NCI-H2029 (cell line): ENCODE data around the gene KIF25.
"Not testable (repeated sequence)": the region's sequence is repeated elsewhere in the genome, so short reads cannot be mapped to it uniquely, and the experiment has no call there.

ENCODE experiments used
- DNase-seq: peaks from one replicate; lab custom pipeline; 2025; lab: John Stamatoyannopoulos, UW

KIF25 gene

DNA sequence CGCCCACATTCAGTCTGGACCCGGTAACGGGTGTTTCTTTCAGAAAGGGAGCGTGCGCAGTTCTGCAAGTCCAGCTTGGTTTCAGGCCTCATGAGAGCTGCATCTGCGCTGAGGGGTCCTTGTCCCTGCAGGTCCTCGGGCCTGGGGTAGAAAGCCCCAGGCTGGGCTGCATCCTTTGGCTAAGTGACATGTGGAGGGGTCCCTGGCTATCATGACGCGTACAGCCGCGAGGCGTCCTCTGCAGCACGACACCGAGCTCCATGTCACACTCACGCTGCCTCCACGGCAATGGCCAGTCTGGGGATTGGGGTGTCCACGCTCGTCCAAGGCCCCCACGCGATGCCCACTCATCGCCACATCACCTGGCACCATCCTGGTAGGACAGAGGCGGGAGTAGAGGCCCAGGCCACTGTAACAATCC is 1.7 kb upstream of the KIF25 start:
- DNase-seq = no peak

DNA sequence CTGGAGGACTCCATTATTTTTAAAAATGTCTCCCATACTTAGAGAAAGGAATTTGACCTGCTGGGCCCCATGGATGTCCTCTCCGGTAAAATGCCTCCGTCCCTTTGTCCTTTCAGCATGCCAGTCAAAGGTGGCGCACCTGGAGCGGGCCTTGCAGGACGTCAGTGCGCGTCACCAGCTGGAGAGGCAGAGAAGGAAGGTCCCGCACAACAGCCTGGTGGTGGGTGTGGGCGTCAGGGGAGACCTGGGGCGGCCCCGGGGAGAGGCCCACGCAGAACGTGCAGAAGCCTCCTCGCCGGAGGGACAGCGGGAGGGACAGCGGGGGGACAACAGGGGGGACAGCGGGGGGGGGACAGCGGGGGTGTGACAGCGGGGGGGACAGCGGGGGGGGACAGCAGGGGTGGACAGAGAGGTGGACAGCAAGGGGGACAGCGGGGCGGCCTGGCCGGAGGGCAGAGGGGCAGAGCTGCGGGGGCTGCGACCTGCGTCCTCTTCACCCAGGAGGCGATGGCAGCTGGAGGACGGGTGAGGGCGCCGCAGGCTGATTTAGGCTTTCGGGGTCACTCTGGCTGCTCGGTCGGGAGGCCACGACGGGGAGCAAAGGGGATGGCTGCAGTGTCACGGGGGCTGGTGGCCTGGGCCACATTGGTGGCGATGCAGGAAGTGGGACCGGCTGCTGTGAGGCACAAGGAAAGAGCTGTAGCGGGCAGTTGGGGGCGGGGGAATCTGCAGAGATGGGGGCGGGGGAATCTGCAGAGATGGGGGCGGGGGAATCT is 859 bp upstream of the KIF25 start:
- DNase-seq = no peak

DNA sequence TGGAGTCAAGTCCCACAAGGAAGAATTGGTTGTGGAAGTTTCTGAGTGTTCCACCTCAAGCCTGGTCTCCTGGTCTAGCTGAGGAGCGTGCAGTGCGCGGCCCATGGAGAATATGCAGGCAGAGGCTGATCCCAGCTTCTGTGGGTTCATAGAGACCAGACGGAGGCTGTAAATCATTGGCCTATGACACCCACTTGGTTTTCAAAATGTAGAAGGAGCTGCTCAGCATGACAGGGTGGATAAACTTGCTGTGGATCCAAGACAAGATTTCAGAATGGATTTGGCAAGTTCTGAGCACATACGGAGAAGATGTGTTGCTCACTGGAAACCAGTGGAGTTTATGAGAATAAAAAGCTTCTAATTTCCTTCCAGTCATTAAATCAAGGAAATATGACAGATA is 744 bp downstream of the KIF25 start:
- DNase-seq = no peak

DNA sequence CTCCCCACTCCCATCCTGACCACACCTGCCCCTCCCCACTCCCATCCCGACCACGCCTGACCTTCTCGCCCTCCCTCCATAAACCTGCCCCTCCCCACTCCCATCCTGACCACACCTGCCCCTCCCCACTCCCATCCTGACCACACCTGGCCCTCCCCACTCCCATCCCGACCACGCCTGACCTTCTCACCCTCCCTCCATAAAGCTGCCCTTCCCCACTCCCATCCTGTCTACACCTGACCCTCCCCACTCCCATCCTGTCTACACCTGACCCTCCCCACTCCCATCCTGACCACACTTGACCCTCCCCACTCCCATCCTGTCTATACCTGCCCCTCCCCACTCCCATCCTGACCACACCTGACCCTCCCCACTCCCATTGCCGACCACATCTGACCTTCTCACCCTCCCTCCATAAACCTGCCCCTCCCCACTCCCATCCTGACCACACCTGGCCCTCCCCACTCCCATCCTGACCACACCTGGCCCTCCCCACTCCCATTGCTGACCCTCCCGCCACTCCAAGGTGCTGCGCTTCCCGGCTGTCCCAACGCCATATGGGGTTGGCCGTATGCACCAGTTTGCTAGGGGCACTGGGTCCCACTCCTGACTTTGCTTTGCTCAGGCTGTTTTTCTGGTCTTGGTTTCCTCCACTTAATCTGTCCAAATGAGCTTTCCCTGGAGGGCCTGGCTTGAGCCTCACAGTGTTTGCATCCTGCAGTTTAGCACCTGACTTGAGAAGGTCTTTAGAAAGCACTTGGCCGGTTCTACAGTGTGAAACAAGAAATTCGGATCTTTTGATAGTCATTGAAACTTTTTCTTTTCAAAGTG is 2.9 kb downstream of the KIF25 start:
- no peak for DNase-seq

DNA sequence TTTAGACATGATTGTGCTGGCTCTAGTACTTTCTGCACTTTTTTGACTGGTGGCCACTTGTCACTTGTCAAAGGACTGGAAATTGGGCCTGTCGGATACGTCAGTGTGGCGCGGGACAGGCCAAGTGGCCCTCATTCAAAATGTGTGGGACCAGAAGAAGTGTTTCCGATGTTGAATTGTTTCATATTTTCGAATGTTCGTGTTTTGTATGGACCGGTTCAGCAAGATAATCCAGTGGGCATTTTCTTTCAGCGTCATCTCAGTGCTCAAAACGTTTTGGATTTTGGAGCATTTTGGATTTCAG is 3.5 kb downstream of the KIF25 start:
- DNase-seq = no peak

DNA sequence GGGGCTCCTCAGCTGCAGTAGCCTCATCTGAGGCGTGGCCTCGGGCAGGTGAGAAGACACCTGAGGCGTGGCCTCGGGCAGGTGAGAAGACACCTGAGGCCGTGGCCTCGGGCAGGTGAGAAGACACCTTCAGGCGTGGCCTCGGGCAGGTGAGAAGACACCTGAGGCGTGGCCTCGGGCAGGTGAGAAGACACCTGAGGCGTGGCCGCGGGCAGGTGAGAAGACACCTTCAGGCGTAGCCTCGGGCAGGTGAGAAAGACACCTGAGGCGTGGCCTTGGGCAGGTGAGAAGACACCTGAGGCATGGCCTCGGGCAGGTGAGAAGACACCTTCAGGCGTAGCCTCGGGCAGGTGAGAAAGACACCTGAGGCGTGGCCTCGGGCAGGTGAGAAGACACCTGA is 4.0 kb downstream of the KIF25 start:
- DNase-seq = not testable (repeated sequence)

DNA sequence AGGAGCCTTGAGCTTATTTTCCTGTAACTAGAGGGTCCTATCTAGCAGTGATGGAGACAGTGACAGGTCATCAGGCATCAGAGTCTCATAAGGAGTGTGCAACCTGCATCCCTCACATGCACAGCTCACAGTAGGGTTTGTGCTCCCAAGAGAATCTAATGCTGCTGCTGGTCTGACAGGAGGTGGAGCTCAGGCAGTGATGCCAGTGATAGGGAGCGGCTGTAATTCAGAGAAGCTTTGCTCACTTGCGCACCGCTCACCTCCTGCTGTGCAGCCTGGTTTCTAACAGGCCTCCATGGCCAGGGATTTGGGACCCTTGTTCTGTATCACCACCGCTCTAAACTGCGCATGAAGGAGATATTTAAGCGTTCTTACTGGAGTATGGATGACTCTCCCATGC is 5.3 kb downstream of the KIF25 start:
- DNase-seq = no peak

DNA sequence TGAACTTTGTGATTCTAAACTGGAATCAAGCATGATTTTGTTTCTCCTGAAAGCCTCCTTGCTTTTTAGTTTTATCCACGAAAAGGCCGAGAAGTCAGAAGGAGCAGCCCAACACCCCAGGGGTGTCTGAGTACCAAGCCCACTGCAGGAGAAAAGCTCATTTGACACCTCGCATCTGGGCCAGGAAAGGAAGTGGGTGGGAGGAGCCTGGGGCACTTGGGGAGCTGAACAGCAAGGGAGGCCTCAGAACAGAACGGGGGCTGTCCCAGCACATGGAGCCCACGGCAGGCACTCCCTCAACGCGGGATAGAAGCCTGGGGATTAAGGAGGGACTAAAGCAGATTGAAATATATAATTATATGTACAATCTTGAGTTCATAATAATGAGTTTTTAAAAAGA is 6.6 kb downstream of the KIF25 start:
- DNase-seq = no peak

DNA sequence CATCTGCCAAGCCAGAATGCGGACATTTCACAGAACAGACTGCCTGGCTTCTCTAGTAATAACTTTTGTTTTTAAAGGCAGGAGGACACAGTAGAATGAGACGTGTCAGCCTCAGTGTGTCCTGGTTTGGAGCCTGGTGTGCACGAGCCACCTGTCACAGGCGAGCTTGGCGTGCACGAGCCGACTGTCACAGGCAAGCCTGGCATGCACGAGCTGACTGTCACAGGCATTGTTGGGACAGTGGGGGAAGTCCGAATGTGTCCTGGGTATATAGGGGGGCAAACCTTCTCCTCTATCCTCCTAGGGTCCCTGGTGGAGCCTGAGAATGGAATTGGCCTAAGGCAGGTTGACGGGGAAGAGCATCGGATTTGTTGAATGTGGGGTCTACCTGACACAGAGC is 7.5 kb downstream of the KIF25 start:
- no peak for DNase-seq

DNA sequence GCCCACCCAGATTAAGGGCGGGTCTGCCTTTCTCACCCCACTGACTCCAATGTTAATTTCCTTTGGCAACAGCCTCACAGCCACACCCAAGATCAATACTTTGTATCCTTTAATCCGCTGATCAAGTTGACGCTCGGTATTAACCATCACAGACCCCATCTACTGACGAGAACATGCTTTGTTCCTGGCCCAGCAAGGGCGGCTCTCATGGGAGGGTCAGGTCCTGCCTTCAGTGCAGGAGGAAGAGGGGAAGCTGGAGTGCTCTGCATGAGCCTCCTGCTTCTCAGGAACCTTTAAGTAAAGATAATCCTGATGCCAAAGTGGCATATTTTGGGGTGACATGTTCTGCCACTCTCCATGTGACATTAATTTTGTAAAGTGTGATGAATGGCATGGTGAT is 8.3 kb downstream of the KIF25 start:
- no peak for DNase-seq

DNA sequence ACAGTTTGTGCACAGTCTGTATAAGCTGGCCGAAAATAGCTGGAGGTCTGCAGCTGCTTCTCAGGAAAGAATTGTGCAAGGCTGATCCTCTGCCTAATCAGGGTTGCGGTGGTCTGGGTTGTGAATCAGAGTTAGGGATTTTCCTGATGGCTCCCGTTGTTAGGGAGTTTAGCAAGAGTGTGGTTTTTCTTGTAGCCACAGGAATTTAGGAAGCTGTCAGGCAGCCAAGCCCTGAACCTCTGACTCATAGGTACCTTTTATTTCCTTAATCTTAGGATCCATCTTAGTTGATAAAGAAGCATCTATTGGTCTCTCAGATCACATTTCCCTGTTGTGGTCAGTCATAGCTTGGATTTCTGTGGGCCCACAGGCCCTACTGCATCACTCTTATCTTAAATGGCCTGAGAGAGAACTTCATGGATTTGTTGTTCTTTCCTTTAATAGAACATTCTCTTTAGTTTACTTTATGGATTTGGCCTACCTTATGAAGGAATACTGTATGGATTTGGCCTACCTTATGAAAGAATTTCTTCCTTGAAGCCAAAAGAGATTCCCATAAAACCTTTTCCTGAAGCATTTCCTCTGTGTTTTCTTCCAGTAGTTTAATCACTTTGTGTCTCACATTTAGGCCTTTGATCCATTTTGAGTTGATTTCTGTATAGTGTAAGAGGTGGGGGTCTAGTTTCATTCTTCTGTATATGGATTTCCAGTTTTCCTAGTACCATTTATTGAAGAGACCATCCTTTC is 10.3 kb downstream of the KIF25 start:
- DNase-seq = no peak

DNA sequence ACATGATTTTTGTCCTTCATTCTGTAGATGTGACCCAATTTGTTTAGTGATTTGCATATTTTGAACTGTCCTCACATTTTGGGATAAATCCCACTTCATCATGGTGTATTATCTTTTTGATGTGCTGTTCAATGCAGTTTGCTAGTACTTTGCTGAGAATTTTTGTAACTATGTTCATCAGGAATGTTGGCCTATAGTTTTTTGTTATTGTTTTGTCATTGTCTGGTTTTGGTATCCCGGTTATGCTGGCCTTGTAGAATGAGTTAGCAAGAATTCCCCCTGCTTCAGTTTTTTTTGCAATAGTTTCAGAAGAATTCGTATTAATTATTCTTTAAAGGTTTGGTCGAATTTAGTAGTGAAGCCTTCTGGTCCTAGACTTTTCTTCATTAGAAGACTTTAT is 11.9 kb downstream of the KIF25 start:
- no peak for DNase-seq

DNA sequence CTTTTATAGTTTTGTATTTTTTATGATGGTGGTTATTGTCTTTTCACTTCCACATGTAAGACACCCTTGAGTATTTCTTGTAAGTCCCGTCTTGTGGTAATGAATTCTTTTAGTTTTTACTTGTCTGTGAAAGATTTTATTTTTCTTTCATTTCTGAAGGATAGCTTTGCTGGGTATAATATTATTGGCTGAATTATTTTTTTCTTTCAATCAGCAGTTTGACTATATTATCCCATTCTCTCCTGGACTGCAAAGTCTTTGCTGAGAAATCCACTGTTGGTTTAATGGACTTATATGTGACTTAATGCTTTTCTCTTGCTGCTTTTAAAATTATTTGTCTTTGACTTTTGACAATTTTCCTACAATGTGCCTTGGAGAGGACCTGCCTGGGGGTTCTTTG is 13.8 kb downstream of the KIF25 start:
- DNase-seq = no peak

DNA sequence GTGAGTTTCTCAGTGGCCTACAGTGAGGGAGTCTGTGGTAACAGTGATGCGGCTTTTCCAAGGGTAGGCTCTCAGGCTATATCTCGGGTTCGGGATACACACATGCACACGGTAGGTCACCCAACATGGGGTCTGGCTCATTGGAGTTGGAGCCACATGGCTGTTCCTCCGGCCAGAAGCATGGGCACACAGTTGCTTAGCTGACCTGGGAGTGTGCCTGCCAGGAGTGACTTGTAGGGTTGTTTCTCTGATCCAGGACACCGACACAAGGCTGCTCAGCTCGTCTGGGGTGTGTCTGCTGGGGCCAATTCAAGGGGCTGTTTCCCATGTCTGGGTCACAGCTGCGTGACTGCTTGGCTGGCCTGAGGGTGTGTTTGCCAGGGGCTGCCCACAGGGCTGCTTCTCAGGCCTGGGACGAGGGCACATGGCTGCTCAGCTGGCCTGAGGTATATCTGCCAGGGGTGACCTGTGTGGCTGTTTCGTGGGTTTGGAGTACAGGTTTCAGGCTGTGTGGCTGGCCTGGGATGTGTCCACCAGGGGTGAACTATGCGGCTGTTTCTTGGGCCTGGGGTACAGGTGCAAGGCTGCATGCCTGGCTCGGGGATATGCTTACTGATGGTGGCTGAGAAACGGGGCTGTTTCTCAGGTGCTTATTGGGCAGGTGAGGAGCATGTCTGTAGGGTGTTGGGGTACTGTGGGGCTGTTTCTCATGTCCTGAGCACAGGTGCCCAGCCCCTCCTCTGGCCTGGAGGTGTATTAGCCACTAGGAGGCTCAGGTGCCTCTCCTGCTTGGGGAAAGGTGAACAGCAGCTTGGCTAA is 15.2 kb downstream of the KIF25 start:
- DNase-seq = no peak

DNA sequence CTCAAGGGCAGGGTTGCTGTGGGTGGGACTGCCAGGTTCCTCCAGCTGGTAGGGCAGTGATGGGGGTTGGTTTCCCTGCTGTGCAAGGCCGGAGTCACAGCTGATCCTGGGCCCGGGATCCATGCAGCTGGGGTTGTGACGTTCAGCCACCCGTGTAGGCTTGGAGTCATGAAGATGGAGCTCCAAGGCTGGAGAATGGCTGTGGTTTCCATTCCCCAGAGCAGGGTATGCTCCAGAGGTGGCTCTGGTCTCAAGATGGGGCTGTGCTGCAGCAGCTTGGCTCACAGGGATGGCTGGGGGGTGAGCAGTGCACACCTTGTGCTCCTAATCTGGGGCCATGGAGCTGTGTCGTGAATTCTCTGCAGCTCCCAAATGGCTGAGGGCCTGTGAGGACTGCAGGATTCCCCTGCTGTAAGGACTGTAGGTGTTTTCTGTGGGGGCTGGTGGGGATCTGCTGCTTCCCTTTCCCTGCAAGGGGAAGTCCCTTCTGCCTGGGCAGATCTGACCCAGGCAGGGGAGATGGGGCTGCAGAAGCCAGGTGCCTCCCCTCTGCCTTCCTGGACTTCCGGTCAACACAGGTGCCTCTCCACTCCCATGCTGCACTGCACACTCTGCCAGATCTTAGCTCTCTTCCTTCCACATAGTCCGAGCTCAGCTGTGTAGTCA is 15.9 kb downstream of the KIF25 start:
- DNase-seq = no peak

DNA sequence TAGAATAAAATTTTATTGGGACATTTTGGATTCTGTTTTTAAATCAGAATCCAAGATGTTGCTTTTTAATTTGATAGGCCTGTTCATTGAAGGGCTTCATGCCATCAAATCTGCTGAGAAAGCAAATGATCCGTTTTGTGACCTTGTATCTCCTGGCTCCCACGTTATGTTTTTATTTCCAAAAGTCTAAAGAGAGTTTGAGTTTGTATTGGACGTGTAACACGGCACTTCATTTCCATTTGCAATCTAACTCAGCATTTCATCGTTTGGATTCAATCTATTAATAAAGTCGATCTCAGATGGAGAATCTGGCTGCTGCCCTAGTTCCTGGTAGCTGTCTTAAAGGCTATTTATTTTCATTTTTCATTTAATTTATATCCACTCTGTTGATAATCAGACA is 17.0 kb downstream of the KIF25 start:
- DNase-seq = no peak

DNA sequence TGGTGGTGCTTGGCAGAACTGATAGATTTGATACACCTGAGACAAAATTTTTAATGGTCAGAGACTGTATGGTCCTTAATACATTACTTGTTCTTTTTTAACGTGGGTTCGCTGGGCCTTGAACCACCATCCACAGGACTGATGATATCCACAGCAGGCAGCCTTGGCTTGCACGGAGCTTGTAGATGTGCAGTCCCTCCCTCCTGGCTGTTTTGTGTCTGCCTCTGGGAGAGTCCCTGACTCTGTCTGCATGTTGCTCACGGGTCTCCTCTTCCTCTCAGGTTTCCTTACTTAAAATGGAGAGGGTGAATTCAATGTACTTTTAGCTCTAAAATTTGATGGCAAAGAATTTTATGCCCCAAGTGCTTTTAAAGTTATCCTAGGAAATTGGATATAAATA is 17.5 kb downstream of the KIF25 start:
- no peak for DNase-seq

DNA sequence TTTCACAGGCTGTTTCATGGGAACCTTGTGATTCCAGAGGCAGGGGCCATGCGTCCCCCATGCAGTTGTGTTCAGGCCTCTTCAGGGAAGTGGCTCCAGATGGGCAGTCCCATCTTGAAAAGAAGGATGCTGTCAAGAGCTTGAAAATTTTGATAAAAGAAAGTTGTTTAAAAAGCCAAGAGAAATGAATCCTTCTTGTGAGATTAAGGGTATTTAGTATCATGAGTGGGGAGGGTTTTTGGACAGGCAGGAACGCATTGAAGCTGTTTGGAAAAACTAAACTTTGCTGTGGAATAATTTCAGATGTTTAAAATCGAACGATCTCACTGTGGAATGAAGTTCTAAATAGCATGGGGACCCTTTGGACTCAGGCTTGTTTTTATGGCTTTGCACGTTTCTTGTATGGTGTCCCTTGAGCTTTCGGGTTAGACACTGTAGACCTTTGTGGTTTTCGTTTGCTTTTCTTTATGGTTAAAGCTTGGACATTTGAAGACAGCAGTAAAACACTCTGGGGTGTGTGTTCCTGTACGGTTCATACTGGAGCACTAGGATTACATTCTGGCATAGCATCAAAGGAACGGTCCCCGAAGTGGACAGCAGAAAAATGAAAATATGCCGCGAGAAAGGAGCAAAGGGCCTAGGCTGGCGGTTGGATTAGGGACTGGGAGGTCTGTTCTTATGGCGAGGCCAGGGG is 18.2 kb downstream of the KIF25 start:
- no peak for DNase-seq

DNA sequence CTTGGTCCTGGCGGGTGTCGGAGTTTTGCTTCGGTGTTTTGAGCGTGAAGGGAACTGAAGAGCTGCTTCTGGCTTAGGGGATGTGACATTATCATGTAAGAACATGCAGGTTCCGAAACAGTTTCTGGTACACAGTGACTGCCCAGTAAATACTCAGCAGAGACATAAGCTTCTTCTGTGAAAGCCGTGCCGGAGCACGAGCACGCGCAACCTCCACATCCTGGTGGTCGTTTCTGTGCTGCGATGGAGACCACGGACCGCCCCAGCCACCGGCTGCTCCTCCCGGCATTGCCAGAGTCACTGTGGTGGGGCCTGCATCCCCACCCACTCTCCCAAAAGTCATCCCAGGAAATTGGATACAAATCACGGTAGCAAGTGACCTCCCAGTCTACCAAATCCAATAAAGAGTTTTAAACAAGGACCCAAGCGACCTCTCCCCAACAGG is 18.7 kb downstream of the KIF25 start:
- no peak for DNase-seq

DNA sequence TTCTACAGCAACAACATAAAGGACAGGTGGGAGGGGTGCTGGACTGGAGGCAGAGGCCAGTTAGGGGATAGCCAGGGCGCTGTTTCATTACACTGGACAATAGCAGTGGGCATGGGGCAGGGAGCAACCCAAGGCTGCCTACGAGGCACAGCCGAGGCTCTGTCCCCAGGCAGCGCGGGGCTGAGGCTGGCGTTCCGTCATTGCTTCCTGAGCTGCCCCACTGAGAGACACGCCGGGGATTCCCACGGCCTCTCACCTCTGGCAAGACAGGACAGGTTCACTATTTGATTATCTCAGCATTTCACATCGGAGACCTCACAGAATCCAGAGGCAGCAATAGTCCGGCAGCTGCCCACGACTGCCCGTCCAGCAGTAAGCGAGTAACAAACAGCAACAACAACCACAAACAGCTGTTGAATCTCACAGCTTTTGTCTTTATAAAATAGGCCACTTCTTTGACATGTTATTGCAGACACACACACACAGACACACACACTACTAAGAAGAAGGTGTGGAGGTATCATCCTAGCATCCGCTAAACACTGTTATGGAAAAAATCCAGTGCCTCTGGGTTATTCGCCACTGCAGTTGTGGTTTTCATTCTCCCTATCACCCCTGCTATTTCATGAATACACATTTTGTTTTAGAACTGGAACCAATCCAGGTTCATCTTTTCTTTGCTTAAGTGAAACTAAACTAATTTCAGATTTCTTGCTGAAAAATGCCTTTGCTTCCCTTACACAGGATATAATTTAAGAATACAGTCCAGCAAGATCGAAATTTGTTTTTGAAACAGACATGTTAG is 19.5 kb downstream of the KIF25 start:
- no peak for DNase-seq
